Measurements from ENCODE around the gene WASF1.
"Not testable (repeated sequence)": the region's sequence is repeated elsewhere in the genome, so short reads cannot be mapped to it uniquely, and the experiment has no call there.

WASF1 gene

DNA sequence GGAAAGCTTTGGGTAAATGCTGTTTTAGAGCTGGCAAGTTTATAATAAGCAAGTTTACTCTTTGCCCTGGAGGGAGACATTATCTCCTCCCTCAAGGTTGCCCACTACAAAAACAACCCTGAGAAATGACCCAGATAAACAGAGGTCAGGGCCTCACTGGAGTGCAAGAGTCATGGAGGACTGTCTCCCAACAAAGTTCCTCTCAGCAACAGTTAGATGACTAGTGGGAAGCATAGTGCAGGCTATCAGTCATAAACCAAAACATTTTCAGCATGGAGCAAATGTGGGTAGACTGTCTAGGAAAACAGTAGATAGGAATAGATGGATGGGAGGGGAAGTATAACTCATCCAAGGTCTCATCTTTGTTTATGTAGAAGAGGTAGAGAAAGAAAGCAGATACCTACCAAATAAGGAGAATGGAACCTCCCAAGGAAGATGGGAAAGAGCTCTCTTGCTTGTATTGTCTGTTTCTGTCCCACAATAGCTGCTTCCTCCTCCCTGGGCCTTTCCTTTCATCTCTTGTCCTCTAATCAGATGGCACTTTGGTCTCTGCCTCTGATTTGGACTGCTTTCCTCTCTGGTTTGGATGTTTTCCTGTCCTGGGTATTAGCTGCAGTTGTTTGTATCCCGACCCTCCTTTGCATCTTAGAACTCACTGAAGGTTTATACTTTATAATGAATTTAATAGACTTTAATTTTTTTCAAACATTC, 95.4 kb downstream of the WASF1 start:
- DNase-seq, result no peak

DNA sequence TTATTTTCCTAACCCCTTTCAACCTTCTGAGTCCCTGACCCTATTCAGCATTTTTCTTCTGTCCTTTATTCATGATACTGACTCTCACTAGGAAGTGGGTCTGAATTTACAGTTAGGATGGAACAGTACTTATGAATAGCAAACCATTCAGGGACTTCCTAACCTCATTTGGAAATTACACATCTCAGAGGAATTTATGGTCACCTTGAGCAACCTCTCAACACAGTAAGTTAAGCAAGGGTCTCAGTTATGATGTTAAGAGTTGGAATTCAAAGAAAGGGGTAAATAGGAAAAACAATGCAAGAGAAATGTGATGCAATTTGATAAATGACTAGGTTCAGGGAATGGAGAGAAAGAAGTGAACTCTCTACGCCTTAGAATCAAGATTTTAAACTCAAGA, 104.1 kb downstream of the WASF1 start:
- DNase-seq, result no peak

DNA sequence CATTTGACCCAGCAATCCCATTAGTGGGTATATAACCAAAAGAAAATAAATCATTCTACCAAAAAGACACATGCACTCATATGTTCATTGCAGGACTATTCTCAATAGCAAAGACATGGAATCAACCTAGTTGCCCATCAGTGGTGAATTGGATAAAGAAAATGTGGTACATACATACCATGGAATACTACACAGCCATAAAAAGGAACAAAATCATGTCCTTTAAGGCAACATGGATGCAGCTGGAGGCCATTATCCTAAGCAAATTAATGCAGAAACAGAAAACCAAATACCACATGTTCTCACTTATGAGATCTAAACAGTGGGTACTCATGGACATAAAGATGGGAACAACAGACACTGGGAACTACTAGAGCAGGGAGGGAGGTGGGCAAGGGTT, 106.0 kb downstream of the WASF1 start:
- DNase-seq, result not testable (repeated sequence)

DNA sequence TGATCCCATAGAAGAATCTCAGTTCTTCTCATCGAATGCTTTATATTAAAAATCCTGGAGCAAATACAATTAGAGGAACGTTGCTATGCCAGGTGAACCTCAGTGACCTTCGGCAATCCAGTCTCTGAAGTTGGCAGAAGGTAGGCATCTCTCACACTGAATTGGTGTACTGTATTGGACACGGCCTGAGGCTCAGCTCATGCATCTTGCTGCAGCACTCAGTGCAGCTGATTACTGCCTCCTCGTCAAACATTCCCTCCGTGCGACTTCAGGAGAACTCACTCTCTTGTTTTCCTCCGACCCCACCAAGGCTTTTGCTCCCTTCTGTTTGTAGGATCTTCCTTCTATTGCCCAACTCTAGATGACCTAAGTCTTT, 110.9 kb downstream of the WASF1 start:
- DNase-seq, result no peak

DNA sequence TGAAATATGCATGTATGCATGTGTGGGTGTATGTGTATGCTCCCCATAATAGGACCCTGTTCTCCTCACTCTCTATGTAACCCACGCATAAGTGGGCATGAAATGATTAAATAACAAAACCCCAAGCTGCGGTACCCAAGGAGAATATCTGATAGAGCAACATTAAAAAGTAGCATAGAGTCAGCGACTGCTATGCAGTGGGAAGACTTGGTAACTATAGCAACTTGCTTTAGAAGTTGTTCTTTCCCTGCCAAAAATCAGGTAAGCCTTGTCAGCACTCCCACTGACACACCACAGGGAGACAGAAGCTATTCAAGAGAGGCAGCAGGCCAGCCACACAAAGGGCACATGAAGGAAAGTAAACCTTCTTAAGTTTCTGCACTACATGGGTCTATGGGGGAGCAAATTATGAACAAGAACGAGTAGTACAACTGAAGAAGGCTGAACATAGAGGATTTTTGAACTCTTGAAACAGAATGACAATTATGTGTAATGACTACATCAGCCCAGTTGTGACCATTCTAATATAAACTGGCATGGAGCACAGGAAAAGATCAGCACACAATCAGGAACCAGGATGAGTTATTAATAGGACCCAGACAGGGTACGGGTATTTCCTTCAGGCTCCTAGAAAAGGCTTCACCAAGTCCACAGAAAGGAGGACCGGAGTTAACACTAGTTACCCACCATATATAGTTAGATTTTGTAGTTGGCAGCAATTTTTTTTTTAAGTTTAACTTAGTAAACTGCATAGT, 111.5 kb downstream of the WASF1 start:
- no peak for DNase-seq

DNA sequence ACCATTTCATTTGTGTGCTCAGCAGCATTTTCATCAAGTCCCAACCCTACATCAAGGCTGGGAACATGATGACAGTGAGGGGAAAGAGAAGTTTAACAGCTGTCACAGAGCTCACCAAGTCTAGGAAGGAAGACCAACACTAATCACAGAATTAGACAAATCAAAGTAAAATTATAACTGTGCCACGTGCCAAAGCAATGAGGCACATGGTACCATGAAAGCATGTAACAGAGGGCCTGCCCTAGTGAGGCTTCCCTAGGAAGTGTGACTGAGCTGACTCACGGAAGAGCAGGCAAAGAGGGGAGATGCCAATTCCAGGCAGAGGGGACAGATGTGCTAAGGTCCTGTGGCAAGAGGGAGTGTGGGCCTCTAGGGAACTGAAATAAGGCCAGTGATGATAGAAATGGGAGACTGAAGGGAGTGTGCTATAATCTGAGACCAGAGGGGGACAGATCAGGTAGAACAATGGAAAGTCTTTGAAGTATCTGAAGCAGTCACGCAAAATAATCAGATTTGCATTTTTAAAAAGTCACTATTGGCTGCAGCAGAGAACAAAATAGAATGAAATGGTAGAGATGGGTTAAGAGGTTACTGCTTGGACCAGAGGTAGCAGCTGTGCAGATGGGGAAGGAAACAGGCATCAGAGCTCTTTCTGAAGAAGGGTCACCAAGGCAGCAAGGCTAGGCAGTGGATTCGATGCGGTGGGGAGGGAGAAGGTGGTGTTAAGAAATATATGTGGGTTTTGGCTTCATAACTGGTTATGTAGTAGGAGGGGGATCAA, 114.5 kb downstream of the WASF1 start:
- DNase-seq, result no peak

DNA sequence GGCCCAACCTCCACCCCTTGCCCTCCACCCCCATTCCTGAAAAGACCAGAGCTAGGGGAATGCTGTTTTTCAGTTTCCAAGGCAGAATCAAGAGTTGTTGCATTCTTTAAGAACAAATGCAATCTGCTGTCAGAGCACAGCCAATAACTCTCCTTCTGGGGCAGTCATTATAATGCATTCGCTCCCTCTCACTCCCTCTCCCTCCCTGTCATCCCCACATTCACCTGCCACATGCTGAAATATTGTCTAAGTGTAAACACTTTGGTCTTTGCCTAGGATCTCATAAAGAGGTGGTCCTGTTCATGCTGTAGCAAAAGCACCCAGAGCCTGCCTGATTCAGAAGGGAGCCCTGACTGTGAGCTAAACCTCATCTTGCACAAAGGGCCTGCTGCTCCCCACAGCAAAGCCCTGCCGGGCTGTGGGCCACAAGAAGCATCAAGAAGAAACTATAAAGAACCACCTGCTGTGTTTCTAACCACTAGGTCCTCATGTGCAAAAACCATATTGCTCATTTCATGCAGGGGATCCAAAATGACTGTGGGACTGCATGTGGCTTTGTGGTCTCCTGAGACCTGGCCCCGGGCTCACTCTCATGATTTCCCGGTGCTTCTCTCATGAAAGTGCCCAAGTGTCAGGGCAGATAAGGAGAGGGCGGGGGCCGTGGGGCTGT, 115.7 kb downstream of the WASF1 start:
- DNase-seq, result no peak

DNA sequence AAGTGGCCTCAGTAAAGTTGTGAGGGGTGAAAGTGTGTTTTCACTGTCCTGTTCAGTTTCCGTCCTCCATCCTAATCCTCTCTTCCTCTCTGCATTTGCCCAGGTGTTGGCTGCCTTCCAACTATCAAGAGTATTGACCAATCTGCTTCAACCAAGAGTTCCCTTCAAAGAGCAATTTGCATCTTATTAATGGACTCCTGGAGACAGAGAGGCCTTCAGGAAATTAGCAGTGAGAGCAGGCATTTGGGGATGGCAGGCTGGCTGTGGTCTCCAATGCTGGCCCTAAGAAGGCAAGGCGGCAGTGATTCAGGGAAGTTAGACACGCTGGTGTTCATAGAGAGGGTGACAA, 124.1 kb downstream of the WASF1 start:
- DNase-seq, result no peak

DNA sequence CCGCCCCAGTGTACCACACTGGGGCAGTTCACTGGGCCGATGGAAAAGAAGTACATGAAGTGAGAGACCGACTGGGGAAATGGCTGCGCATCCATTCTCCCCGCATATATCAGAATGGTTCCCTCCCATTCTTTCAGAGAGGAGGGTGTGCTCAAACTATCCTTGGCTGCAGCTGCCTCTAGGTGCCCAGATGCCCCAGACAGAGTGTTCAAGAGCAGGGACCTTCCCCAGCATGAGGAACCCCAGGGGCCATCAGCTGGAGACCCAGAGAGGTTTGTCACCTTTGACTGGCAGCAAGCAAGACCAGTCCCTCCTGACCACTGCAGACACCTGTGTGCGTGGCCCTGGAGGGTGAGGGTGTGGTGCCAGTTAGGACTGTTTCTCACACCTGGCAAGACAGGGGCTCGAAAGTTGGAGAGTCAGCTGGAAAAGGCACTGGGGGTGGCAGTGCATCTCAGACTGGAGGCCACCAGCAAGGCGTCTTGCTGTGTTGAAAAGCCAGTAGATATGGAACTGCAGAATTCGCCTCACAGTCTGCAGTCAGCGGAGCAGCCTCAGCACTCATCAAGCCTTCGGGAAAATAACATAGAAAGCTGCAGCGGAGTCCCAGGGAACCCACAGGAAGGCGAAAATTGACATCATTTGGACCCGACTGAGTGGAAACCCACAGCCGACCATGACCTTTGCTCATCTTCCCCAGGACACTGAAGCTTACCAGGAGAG, 124.6 kb downstream of the WASF1 start:
- no peak for DNase-seq

DNA sequence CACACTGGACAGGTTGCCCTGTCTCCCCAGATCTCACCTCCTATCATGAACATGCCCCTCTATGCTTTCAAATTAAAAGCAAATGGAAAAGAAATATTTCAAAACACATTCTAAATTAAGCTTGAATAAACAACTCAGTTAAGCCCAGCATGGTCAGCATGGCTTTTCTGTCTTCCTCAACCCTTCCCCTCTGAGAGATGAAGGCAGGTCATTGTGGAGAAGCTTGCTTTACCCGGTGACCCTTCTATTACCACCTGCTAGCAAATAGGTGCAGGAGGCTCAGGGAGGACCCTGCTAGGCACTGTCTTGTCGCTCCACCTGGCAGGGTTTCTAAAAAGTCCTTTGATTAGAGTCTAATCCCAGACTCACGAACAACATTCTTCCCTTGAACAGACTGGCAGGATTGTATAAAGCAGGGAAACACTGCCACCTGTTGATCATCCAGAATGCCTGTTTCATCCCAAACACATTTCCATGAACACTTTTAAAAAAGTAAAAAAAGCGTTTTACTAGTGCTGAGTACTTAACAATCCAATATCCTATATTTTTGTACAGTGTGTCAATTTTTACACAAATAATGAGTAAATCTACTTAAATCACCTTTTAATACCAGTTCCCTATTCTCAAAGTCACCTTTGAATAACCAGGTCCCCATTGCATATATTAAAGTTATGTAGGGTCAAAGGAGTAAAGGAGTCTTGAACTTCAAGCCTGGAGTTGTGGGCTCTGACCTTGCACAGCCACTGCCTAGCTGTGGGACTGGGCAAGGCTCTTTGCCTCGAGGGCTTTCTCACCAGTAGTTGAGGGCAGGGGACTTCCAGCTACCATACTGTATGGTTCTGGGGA, 125.9 kb downstream of the WASF1 start:
- DNase-seq, result no peak

DNA sequence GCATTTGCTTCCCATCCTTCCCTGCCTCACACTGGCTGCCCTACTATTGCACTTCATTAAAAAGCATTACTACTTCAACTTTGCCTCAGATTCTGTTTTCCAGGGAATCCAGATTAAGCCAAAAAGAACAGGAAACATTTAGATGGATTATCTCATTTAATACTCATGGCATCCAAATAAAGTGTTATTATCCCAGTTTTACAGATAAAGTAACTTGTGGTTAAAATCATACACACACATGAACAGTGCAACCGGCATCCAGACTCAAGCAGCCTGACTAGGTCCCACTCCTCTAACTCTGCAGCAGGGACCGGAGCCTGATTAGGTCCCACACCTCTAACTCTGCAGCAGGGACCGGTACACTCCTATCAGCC, 129.0 kb downstream of the WASF1 start:
- DNase-seq, result no peak
